Fibroblast of villous mesenchyme (primary cell): Measurements from ENCODE around the gene C8G. TPM values are rescaled to one million over a fixed set of nuclear protein-coding genes. Genes with fewer than 3 reads are reported as not detected.

ENCODE experiments used
- DNase-seq: peaks from one replicate; pipeline ENCODE4 v3.0.0-alpha.2; 2010; ENCODE audit warnings: low read depth
- H3K4me3 ChIP-seq: 2 replicates; pipeline ENCODE4 v1.5.1; 2011; ENCODE audit warnings: low read depth, mild to moderate bottlenecking, low read length
- CTCF ChIP-seq: IDR thresholded peaks from 2 replicates; pipeline ENCODE4 v1.5.1; 2012; ENCODE audit warnings: low read depth, mild to moderate bottlenecking, low read length; ENCODE audit not compliant: insufficient read depth
- total RNA-seq: library from RNA; depleted of rRNA; stranded (reverse); fragments of >200 nt; gene quantifications from 2 replicates; pipeline ENCODE4 v1.2.3, GENCODE V29; 2012

Gene C8G
- total RNA-seq, 1 donor = 0.86 TPM

- H3K4me3 ChIP-seq = no peak overlapping the region
- DNase-seq = no peak
- no peak for TF ChIP-seq CTCF
Observed at GRCh38 chr9:136926749-136927148, 18.3 kb upstream of the C8G start.

- no peak for TF ChIP-seq CTCF
- no peak overlapping the region for H3K4me3 ChIP-seq
- peak; percentile 58 for DNase-seq
Observed at GRCh38 chr9:136927343-136928271, 17.4 kb upstream of the C8G start.

GRCh38 chr9:136928591-136928990 lies 16.5 kb upstream of the C8G start:
- TF ChIP-seq CTCF = no peak

GRCh38 chr9:136930014-136930413 lies 15.0 kb upstream of the C8G start:
- no peak for TF ChIP-seq CTCF
- no peak overlapping the region for H3K4me3 ChIP-seq
- DNase-seq = no peak

More at GRCh38 chr9:136928591-136928990, 16.5 kb upstream of the C8G start:
- DNase-seq = no peak
- no peak overlapping the region for H3K4me3 ChIP-seq

- no peak for DNase-seq
- no peak overlapping the region for H3K4me3 ChIP-seq
- TF ChIP-seq CTCF = no peak
Observed at GRCh38 chr9:136931611-136932130, 13.4 kb upstream of the C8G start.

GRCh38 chr9:136934277-136934676 lies 10.8 kb upstream of the C8G start:
- no peak for TF ChIP-seq CTCF
- no peak overlapping the region for H3K4me3 ChIP-seq
- DNase-seq = no peak
